NCI-H187 treated with DMSO at 0.1 percent for 48 hours (cell line): Measurements from ENCODE around the gene CREB3L1.
"Not testable (repeated sequence)": the region's sequence is repeated elsewhere in the genome, so short reads cannot be mapped to it uniquely, and the experiment has no call there.

ENCODE experiments used
- DNase-seq: peaks from one replicate; lab custom pipeline; 2025; lab: John Stamatoyannopoulos, UW

Gene CREB3L1

DNA sequence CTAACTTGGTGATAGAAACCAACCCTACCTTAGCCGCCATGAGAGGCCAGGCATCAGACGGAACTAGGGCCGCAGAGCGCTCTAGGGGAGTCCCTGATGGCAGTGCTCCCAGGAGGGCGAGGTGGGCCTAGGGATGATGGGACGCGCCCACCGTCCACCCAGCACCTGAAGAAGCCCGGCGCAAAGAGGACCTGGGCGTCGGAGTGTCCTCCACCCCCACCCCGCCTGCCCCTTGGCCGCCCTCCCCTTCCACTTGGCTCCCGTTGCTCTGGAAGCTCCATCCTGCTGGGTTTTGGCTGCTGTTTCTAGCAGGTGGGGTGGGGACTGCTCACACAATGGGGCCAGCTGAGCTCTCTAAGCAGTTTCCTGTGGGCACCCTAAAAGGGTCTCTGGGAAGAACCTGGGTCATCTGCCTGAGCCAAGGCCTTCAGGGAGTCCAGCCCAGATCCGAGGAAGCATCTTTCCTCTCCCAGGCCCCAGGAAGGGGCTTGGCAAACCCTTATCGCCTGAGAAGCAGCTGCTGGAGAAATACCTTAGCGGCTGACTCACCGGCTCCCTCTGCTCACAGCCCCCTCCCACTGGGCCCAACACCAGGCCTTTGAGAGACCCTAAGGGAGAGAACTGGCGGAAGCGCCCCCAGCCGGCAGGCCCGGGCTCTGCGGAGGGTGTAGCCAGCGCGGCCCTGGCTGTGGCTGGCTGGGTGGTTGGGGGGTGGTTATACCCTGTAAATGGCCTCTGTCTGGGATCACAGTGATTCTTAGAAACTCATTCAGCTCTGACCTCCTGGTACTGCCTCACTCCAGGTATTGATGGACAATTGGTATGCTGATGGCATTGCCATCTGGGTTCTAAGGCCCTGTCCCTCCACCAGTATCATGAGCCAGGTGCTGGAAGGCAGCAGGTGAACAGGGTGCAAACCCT, 19.3 kb downstream of the CREB3L1 start:
- no peak for DNase-seq

DNA sequence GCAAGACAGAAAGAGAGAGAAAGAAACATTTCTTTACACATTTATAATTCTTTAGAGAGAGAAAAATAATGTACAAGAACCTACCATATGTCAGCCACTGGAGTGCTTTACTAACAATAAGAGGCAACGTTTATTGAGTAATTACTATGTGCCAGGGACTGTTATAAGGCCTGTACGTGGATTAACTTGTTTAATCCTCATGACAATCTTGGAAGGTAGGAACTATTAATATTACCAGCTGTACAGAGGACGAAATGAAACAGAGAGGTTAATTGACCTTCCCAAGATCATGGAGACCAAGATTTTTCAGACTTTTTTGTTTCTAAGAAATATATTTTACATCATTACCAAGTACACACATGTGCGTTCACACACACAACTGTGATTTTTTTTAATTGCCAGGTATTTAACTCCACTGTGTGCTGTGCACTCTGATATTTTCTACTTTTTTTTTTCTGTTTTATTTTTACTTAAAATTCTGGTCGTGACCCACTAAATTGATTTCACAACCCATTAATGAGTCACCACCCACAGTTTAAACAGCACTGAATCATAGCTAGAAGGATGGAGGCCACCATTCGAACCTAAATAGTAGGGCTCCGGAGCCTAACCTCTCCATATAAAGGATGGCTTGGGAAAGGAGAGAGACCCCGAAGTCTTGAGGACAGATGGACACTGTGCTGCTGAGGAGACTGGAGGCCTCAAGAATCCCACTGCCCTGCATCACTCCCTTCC, 21.4 kb downstream of the CREB3L1 start:
- DNase-seq, result no peak

DNA sequence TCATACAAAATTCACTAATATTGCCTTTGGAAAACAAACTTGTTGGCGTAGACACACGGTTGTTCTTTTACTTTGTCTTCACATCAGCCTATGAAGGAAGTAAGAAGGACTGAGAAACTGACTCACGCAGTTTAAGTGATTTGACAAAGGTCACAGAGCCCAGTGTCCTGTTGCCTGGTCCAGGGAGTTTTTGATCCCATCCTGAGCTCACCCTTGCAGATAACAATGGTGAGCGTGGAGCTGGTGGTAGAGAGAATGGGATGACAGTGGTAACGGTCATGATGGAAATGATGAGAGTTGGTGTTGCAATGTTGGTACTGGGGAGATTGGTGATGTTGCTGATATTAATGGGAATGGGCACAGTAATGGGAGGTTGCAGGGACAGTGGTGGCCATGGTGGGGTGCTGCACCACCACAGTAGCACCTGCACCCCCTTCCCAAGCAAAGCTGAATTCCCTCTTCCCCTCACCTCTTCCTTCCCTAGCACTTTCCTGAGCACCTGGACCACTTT, 22.0 kb downstream of the CREB3L1 start:
- no peak for DNase-seq

DNA sequence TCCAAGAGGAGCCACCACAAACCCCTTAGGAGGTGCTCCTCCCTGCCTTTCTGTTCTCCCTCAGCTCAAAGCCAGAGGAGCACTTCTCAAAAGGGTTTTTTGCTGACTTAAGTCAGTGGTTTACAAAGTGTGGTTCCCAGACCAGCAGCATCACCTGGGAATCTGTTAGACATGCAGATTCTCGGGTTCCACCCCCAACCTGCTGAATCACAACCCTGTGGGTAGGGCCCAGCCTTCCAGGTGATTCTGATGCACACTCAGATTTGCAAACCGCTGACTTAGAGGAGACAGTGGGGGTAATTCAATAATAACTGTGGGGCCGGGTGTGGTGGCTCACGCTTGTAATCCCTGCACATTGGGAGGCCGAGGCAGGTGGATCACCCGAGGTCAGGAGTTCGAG, 22.8 kb downstream of the CREB3L1 start:
- no peak for DNase-seq

DNA sequence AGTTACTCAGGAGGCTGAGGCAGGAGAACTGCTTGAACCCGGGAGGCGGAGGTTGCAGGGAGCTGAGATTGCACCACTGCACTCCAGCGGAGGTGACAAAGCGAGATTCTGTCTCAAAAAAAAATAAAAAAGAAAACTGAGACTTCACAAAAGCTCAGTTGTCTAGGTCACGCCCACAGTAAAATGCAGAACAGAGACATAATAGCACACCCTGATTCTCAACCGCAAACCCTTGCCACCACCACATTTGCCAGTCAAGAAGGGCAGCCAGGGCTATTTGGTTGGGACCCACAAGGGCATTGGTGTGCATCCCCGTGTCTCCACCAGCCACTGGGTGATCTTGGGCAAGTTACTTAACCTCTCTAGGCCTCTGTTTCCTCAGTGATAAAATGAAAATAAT, 25.4 kb downstream of the CREB3L1 start:
- no peak for DNase-seq

DNA sequence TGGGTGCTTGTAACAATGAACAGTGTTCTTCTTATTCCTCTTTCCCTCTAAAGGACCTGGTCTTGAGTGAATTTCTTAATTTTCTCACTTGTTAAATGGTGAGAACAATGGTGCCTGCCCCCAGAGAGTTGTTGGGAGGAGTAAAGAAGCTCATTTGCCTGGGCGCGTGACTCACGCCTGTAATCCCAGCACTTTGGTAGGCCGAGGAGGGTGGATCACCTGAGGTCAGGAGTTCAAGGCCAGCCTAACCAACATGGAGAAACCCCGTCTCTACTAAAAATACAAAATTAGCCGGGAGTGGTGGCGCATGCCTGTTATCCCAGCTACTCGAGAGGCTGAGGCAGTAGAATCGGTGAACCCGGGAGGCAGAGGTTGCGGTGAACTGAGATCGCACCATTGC, 26.6 kb downstream of the CREB3L1 start:
- DNase-seq, result not testable (repeated sequence)

DNA sequence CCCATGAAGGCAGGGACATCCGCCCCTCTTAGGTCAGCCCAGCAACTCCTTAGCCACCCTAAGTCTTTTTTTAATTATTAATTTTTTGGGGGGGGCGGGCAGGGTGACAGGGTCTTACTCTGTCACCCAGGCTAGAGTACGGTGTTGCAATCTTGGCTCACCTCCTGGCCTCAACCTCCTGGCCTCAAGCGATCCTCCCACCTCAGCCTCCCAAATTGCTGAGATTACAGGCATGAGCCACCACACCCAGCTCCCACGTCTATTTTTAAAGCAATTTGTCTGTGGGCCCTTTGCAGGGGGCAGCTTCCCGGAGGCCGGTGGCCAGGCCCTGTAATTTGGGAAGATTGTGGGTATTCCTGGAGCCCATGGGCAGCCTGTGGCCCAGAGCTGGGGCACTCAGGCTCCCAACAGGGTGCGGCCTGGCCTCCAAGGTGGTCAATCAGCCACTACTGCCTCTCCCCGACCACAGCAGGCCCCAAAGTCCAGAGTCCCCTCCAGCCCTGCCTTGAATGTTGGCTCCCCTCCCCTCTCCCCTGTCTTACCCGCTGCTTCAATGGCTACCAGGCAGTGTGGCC, 27.2 kb downstream of the CREB3L1 start:
- DNase-seq, result no peak

DNA sequence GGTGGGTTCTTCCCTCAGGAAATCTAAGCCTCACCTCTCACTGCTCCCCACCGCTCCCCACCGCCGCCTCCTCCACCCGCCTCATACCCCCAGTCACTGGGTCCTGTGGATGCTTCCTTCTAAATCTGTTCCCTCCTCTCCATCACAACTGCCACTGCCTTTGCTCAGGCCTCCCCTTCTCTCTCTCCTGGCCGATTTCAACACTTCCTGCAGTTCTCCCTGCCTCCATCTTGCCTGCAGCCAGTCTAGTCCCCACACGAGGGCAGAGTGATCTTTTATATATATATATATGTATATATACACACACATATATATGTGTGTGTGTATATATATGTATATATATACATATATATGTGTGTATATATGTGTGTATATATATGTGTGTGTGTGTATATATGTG, 27.8 kb downstream of the CREB3L1 start:
- DNase-seq, result no peak

DNA sequence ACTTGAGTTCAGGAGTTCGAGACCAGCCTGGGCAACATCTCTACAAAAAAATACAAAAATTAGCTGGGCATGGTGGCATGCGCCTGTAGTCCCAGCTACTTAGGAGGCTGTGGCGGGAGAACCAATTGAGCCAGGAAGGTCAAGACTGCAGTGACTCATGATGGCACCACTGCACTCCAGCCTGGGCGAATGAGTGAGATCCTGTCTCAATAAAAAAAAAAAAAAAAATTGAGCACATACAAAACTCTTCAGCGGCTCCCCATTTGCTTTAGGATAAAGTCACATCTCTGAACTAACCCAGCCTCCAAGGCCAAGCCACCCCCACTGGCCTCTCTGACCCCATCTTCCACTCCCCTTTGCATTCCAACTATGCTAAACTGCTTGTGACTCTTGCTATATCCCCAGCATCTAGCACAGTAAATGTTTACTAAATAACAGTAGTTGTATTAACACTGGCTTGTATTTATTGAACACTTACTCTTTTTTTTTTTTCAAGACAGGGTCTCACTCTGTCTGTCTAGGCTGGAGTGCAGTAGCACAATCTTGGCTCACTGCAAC, 28.9 kb downstream of the CREB3L1 start:
- DNase-seq, result no peak

DNA sequence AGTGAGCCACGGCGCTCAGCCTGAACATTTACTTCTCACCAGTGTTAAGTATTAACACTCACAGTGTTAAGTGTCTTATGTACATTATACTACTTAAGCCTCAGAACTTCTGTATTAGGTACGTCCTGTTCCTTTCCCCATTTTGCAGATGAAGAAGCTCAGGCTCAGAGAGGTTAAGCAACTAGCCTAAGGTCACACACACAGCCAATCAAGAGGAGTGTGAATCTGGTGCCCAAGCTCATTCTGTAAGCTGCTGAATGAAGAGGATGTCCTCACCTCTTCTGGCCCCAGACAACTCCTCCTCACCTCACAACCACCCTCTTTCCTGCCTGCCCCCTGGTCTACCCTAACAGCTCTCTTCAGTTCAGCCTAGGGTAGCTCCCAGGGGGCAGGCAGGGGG, 29.9 kb downstream of the CREB3L1 start:
- no peak for DNase-seq

DNA sequence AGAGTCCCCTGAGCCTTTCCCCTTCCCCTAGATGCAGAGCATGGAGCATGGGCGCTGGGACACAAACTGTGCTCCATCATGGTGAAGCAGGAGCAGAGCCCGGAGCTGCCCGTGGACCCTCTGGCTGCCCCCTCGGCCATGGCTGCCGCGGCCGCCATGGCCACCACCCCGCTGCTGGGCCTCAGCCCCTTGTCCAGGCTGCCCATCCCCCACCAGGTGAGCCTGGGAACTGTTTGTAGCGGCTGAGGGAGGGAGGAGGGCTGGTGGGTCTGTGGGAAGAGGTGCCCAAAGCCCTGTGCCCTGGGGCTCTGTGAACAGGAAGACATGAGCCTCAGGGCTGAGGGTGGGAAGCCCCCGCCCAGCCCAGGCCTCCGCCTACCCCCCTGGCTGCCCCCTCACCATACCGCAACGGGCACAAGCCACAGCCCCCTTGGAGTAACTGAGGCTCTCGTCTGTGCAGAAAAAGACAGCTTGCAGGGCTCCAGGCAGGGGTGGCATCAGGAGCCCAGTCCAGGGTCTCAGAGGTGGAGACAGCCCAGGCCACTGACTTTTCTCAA, 30.4 kb downstream of the CREB3L1 start:
- DNase-seq, result no peak

DNA sequence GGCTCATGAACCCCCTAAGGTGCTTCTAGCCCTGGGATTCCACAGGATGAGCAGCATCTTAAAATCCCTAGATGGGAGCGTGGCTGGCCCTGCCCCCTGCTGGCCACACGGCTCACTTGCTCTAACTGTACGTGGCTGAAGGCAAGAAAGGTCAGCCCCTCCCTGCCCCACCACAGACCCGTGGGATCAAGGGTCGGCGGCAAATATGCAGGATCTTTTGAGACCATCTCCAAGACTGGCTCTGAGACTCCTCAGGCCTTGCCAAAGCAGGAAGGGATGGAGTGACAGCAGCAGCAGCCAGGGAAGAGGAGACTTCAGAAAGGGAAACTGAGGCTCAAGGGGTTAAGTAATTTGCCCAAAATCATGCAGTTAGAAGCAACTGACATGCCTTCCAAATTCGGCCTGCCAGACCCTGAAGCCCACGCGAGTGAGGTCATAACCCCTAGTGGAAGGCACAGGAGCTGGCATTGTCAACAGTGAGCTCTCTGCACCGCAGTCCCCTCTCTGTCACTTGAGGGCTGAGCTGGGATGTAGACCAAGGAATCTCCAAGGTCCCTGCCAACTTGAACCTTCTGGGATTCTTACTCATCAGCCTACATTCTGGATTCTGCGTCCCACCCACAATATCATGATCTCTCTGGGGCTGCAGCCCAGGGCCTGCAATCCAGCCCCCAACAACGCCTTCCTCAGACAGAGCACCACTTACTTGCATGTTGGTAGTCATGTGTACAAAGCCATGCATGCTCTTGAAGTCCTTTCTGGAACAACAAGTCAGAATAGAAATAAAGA, 31.4 kb downstream of the CREB3L1 start:
- DNase-seq, result no peak

DNA sequence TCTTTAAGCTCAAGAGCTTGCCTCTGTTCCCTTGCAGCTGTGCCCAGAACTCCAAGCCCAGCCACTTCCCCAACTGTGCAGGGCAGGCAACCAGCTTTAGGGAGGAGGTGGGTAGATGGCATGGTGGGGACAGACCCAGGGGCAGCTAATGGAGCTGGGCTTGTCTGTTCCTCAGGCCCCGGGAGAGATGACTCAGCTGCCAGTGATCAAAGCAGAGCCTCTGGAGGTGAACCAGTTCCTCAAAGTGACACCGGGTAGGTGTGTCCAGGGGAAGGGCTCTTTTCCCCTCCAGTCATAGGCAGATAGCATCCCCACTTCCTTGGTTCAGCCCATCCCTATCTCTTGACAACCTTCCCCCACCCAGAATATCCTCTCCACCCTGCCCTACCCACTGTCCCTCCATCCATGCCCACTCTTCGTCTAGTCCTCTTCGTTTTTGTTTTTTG, 32.4 kb downstream of the CREB3L1 start:
- DNase-seq, result no peak

DNA sequence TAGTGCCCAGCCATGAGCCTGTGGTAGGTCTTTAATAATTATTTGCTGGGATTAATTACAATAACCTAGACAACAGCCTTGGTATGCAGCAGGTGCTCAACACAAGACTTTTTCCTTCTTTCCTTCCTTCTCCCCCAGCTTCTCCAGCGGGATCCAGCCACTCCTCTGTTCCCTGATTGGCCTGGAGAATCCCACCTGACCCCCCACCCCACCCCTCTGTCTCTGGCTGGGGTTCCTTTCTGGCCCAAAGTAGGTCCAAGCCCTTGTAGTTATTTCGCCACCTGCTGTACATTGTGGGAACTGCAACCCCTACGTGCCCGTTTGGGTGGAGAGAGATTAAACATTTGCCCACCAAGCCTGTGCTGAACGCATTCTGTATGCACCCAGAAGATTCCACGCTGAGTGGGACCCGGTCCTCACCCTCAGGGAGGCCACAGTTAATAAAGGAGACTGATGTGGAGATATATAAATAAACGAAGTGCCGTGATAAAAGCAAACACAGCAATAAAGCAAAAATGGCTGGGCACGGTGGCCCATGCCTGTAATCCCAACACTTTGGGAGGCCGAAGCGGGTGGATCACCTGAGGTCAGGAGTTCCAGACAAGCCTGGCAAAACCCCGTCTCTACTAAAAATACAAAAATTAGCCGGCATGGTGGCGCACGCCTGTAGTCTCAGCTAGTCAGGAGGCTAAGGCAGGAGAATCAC, 37.7 kb downstream of the CREB3L1 start:
- no peak for DNase-seq

DNA sequence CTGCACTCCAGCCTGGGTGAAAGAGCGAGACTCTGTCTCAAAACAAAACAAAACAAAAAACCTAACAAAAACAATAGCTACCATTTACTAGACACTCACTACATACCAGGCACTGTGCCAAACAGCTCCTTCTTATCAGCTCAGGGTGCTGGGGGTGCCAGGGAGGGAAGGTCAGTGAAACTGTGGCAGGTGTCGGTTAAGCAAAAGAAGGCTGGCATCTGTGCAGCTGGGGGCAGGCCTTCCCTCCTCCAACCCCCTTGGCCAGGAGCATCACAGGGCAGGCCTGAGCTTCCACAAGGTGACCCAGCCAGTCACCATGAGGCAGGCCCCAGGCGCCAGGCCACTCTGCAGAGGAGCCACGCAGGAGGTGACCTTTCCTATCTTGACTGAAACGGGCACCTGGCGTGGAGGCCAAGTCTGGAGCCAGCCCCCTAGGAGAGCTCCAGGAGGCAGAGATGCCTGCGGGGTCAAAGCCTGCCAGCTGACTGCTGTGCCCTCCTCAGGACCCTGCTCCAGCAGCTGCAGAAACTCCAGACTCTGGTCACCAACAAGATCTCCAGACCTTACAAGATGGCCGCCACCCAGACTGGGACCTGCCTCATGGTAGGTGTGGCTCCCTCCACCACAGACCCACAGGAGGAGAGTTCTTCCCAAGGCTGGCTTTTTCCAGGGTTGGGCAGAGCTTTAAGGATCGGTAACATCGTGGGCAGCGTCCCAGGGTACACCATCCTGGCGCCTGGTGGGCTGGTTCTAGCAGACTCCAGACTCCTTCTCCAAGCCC, 38.5 kb downstream of the CREB3L1 start:
- no peak for DNase-seq

DNA sequence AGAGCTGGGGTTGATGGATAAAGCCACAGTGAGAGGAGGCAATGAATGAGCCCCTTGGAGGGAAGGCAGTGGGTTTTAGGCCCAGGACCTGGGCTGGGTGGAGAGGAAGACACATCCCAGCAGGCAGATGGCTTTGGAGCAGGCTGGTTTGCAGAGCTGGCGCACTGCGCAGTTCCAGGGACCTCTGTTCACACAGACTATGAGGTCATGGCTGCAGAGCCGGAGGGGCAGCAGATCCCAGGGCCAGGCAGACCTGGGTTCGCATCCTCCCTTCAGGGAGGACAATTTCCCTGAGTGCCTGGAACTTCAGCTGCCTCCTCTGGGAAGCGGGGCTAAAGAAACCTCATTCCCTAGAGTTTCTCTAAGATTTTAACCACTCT, 41.6 kb downstream of the CREB3L1 start:
- DNase-seq, result no peak

DNA sequence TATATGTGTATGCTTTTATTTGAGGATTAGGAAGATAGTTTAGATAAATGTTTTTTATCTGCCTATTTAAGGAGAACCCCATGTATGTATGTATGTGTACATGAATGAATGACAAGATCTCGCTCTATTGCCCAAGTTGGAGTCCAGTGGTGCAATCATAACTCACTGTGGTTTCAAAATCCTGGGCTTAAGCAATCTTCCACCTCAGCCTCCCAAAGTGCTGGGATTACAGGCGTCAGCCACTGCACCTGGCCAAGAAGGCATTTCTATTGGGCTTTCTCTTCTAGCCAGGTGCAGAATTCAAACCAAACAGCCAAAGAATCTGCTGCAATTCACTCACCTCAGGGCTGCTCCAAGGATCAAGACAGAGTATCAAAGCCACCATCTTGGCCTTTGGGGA, 44.3 kb downstream of the CREB3L1 start:
- no peak for DNase-seq

DNA sequence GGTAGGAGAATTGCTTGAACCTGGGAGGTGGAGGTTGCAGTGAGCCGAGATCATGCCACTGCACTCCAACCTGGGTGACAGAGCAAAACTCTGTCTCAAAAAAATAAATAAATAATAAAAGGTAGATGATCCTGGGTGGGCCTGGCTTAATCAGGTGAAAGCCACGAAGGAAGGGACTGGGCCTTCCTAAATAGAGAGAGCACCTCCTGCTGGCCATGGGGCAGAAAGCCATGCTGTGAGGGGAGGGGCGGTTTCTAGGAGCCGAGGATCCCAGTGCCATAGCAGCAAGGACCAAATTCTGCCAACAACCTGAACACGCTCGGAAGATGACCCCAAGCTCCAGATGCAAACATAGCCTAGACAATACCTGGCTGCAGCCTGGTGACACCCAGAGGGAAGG, 45.3 kb downstream of the CREB3L1 start:
- no peak for DNase-seq

DNA sequence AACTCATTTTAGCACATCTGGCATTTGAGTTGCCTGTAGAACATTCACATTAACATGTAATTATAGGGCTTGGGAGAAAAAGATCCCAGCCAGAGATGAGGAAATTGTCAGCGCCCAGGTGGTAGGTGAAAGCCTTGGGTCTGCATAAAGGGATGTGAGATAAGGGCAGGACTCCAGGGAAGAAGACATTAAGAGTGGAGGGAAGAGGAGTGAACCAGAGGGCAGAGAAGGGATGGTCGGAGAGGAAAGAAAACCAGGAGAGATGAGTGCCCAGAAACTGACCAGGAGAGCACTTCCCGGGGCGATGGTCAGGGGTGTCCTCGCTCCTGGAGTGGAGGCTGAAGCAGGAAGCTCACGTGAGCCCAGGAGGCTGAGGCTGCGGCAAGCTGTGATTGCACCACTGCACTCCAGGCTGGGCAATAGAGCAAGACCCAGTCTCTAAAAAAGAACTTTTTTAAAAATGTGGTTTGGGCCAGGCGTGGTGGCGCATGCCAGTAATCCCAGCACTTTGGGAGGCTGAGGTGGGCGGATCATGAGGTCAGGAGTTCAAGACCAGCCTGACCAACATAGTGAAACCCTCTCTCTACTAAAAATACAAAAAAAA, 49.5 kb downstream of the CREB3L1 start:
- no peak for DNase-seq
